NB4 (cell line): Measurements from ENCODE around the gene RASA3.
A peak's percentile ranks its signal among the peaks of the same experiment; 100 is the strongest.

Experiments
- DNase-seq: peaks from one replicate; pipeline ENCODE4 v3.0.0; 2010; ENCODE audit warnings: low read depth
- H3K4me3 ChIP-seq: one replicate; pipeline ENCODE4 v1.5.1; 2011; ENCODE audit warnings: mild to moderate bottlenecking, low read depth, low read length, moderate library complexity
- MYC ChIP-seq: IDR thresholded peaks from 2 replicates; pipeline ENCODE4 v1.6.1; 2011; ENCODE audit warnings: low read depth, low read length
- POLR2A ChIP-seq: IDR thresholded peaks from 2 replicates; pipeline ENCODE4 v1.6.1; 2011; ENCODE audit warnings: mild to moderate bottlenecking; ENCODE audit not compliant: insufficient read length; ENCODE audit errors: extremely low read depth
- TF ChIP-seq, protein P1 (sequence below): IDR thresholded peaks from 2 replicates; pipeline ENCODE4 v1.6.1; 2011; ENCODE audit warnings: low read depth, low read length
- TF ChIP-seq, protein P2 (sequence below): IDR thresholded peaks from one replicate; pipeline ENCODE4 v1.5.1; 2012; ENCODE audit warnings: low read depth, low read length

The RASA3 gene

DNA sequence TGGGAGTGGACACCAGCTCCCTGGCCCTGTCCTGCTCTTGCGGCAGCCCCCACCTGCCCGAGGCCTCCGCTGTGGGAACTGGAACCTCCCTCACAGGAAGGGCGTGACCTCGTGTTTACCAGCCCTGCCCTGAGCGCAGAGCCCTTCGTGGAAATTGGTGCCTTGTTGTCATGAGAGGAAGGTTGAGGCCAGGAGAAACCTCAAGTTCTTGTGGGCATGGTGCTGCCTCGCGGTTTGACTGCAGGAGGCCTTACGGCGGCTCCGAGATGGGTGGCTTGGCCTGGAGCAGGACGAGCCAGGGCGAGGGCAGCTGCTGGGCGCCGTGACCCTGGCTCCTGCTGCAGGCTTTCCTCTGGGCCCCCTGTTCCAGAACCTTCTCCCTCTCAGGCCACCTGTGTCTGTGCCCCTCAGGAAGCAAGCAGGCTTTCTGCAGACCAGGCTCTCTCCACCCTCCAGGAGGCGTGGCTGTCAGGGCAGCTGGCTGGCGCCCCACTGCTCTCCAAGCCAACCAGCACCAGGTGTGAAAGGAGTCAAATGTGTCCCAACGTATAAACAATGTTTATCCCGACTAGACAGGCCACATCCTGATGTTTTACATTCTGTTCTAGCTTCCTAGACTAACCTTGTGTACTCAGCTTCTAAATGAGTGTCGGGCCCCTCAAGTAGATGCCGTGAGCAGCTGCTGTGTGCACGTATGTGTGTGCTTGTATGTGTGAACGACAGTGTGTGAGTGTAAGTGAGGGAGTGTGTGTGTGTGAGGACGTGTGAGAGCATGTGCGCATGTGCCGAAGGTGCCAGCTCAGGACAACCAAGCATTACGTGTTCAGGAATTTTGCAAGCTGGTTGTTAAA, 10.4 kb upstream of the RASA3 start:
- peak; percentile 42 for DNase-seq
- H3K4me3 ChIP-seq: no peak overlapping the region

DNA sequence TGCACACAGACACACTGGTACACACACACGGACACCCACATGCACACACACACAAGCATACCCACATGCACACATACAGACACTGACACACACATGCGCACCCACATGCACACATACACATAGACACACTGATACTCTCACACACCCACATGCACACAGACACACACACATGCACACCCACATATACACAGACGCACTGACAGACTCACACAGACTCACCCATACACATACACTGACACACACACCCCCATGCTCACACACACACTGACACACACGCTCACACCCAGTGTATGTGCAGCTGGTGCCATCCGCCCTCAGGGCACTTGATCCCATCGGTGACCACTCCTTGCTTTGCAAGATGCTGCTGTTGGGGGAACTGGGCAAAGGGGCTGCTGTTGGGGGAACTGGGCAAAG, 9.7 kb upstream of the RASA3 start:
- TF ChIP-seq, protein P1, sequence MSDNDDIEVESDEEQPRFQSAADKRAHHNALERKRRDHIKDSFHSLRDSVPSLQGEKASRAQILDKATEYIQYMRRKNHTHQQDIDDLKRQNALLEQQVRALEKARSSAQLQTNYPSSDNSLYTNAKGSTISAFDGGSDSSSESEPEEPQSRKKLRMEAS: no peak
- TF ChIP-seq, protein P2, sequence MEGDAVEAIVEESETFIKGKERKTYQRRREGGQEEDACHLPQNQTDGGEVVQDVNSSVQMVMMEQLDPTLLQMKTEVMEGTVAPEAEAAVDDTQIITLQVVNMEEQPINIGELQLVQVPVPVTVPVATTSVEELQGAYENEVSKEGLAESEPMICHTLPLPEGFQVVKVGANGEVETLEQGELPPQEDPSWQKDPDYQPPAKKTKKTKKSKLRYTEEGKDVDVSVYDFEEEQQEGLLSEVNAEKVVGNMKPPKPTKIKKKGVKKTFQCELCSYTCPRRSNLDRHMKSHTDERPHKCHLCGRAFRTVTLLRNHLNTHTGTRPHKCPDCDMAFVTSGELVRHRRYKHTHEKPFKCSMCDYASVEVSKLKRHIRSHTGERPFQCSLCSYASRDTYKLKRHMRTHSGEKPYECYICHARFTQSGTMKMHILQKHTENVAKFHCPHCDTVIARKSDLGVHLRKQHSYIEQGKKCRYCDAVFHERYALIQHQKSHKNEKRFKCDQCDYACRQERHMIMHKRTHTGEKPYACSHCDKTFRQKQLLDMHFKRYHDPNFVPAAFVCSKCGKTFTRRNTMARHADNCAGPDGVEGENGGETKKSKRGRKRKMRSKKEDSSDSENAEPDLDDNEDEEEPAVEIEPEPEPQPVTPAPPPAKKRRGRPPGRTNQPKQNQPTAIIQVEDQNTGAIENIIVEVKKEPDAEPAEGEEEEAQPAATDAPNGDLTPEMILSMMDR: no peak
- no peak for TF ChIP-seq MYC
- no peak for TF ChIP-seq POLR2A
- no peak for DNase-seq
- H3K4me3 ChIP-seq: no peak overlapping the region

More for the DNA sequence above, 10.4 kb upstream of the RASA3 start:
- no peak for TF ChIP-seq POLR2A

DNA sequence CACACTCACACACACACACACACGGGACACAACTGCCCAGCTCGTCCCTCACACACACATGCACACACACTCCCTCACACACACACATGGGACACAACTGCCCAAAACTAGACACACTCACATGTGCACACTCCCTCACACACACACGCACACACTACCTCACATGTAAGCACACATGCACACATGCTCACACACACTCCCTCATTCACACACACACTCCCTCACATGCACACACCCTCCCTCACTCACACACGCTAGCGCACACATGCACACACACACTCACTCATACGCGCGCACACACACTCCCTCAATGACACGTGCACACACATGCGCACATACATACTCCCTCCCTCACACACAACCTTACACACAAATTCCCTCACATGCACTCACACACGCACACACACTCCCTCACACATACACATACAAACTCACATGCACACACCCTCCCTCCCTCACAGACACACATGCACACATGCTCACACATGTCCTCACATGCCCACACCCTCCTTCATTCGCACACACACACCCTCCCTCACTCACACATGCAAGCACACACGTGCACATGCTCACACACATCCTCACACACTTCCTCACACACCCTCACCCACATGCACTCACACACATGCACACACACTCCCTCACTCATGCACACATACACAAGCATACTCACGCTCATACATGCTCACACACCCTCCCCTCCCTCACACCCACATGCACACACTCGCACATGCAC, 9.0 kb upstream of the RASA3 start:
- TF ChIP-seq, protein P1: peak; percentile 46; the same call in 1 of the 2 replicates
- TF ChIP-seq POLR2A: no peak
- no peak for DNase-seq

DNA sequence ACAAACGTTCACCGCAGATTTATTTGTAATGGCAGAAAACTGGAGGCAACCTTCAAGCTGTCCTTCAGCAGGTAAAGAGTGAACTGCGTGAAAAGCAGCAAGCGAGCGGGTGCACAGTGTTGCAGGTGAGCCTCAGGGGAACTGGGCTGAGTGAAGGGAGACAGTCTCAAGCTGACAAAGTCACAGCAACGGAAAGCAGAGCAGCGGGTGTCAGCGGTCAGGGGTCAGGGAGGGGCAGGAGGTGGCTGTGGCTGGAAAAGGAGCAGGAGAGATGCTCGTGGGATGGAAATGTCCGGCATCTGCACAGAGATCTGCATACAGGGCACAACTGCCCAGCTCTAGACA, 8.5 kb upstream of the RASA3 start:
- no peak for DNase-seq
- H3K4me3 ChIP-seq: no peak overlapping the region
- TF ChIP-seq MYC: no peak

More for the DNA sequence above, 9.0 kb upstream of the RASA3 start:
- no peak overlapping the region for H3K4me3 ChIP-seq

DNA sequence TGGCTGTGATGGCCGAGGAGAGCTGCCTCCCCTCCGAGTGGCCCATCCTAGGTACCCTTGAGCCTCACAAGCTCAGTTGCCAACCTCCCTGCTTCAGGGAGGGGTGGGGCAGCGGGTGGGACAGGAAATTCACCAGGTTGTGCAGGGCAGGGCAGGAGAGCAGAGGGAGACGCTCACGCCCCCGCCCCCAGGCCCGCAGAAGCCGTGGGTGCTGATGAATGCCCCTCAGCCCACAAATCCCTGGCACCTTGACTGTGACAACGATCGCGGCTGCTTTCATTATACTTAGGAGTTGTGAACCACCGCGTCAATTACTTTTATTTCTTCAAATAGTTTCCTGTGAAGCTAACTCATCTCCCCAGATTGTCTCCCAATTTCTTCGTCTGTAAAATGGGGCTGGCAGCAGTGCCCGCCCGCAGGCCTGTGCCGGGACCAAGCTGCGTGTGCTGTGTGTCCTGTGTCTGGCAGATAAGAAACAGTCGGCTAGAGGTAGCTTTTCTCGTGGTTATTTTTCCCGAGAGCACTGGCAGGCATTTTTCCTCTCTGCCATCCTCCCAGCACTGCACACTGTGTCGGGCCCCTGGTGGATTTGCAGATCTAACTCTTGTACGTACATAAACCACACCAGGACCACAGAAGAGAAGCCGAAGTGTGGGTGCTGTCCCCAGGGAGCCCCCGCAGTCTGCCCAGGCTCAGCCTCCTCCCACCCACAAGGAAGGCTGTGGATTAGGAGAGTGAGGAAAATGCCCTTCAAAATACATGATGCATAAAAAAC, 7.9 kb upstream of the RASA3 start:
- peak; percentile 70 for DNase-seq

DNA sequence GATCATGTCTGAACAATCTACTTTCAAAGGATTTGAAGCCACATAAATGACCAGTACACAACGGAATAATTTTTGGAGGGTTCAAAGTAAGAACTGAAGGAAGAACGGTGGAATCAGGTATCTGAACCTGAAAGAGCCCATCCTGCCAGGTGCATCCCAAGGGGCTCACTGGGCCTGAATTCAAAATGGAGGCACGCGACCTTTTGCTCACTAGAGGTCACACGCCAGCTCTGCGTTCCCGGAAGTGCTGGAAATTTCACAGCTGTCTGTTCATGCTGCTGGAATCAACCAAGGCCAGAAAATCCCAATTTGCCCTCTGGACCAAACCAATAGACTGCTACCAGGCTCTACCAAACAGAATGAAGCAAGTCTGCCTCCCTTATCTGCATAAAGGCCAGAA, 4.2 kb upstream of the RASA3 start:
- DNase-seq: no peak
- H3K4me3 ChIP-seq: no peak overlapping the region

More for the DNA sequence above, 7.9 kb upstream of the RASA3 start:
- TF ChIP-seq, protein P2: no peak
- no peak for TF ChIP-seq POLR2A
- TF ChIP-seq, protein P1: 0 out of 2 replicates have a peak, but pooled peaks have one; percentile 16
- H3K4me3 ChIP-seq: peak overlapping the region; percentile 21

More for the DNA sequence above, 4.2 kb upstream of the RASA3 start:
- TF ChIP-seq, protein P2: no peak
- no peak for TF ChIP-seq POLR2A
- no peak for TF ChIP-seq MYC
- TF ChIP-seq, protein P1: no peak
